Measurements from ENCODE around the gene PBX1.
"Not testable (repeated sequence)": the region's sequence is repeated elsewhere in the genome, so short reads cannot be mapped to it uniquely, and the experiment has no call there.

Gene PBX1

DNA sequence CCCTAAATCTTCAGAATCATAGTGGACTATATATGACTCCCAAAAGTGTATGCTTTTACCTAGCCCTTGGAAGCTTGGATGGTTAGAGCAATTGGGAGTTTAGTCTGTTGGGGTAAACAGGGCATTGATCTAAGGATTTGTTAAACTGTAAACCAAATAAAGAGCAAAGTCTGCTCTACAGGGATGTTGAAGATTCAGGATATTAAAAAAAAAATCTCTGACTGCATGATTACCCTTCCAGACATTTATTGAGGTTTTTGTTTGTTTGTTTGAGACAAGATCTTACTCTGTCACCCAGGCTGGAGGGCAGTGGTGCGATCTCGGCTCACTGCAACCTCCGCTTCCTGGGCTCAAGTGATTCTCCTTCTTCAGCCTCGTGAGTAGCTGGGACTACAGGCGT, 31.6 kb downstream of the PBX1 start:
- DNase-seq (ENCODE audit: low read depth in 2 of 2): no peak

DNA sequence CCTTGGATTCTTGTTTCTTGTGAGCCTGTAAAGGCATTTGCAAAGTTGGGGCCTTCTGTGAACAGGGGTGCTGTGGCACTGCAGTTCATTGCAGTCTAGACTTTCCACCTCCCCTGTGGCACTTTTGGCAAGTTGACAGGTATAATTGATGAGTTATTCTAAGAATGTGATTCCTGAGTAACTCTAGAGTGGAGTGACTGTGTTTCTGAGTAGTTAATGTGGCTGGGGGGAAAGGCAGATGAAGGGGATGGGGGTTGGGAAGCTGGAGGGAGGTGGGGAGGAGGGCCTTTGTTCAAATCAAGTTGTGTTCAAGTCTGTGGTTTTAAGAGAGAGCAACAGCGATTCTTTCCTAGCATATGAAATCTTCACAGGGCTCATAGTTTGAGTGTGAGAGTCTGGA, 32.9 kb downstream of the PBX1 start:
- no peak for DNase-seq (ENCODE audit: low read depth in 2 of 2)

- no peak for DNase-seq (ENCODE audit: low read depth in 2 of 2)
These were observed 33.6 kb downstream of the PBX1 start for GRCh38 chr1:164592634-164593033.

DNA sequence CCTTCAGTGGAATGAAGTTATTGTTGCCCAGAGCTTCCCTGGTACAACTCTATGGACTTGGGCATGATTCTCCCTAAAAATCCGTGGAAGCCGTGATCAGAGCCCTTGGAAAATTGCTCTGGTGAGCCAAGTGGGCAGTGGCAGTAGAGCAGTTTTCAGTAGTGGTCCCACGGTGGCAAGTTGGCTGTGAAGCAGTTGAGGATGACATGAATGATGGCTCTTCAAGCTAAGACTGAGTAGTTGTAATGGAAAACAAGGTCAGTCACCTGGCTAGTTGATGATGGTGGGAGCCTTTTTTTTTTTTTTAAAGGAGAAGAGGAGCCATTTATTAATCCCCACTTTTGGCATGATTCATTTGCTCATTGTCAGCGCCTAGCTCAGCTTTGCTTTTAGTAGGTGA, 36.2 kb downstream of the PBX1 start:
- no peak for DNase-seq (ENCODE audit: low read depth in 2 of 2)

- no peak for DNase-seq (ENCODE audit: low read depth in 2 of 2)
These were observed 37.2 kb downstream of the PBX1 start for GRCh38 chr1:164596172-164596571.

GRCh38 chr1:164598719-164599118, 39.7 kb downstream of the PBX1 start:
- no peak for DNase-seq (ENCODE audit: low read depth in 2 of 2)

GRCh38 chr1:164599272-164599671, 40.3 kb downstream of the PBX1 start:
- no peak for DNase-seq (ENCODE audit: low read depth in 2 of 2)

DNA sequence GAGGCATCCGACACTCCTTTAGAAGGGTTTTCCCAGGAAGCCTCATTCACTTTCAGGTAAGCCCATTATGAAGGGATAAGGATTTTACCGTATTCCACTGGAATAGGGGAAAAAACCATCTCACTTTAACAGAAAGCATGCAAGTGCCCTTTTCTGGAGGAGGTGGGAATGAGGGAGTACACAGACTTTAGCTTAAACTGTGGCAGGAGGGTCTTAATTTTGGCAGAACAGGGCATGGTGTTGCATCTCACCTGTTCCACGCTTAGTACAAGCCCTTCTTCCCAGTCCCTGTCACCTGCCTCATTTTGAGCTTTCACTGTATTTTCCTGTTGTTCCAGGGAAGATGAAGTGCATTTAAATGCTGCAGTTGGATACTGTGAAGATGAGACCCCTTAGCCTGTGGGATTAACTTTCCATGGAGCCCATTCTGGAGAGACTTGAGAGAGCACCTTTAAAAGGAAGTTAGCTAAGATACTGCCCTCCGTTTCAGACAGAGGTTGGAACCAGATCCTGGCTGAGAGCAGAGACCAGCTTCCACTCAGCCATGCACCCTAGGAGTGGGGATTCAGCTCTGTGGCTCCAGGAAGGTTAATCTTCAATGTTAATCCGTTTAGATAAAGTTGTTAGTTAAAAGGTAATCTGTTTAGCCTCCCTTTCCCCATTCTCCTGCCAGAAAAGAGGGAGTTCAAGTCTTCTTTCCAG, 42.6 kb downstream of the PBX1 start:
- no peak for DNase-seq (ENCODE audit: low read depth in 2 of 2)

DNA sequence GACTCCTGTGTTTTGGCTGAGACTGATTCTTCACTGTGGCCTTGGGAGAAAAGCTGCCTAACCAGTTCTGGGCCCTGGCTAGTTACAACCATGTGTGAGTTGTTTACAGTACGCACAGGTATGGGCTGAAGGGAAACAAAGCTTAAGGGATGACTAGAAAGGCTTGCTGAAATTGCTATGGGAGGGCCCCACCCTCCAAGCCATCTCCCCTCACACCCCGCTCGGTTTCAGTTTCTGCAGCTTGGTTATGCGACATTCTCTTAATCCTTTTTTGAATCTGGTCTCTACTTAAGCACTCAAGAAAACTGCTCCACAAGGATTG, 43.1 kb downstream of the PBX1 start:
- DNase-seq (ENCODE audit: low read depth in 2 of 2): no peak

GRCh38 chr1:164602480-164603093, 43.6 kb downstream of the PBX1 start:
- DNase-seq (ENCODE audit: low read depth in 2 of 2): no peak

- DNase-seq (ENCODE audit: low read depth in 2 of 2): not testable (repeated sequence)
These were observed 44.8 kb downstream of the PBX1 start for GRCh38 chr1:164603805-164604204.

- no peak for DNase-seq (ENCODE audit: low read depth in 2 of 2)
These were observed 45.6 kb downstream of the PBX1 start for GRCh38 chr1:164604541-164604940.

- DNase-seq (ENCODE audit: low read depth in 2 of 2): no peak
These were observed 46.5 kb downstream of the PBX1 start for GRCh38 chr1:164605254-164606091.

- no peak for DNase-seq (ENCODE audit: low read depth in 2 of 2)
These were observed 48.4 kb downstream of the PBX1 start for GRCh38 chr1:164607351-164607750.

DNA sequence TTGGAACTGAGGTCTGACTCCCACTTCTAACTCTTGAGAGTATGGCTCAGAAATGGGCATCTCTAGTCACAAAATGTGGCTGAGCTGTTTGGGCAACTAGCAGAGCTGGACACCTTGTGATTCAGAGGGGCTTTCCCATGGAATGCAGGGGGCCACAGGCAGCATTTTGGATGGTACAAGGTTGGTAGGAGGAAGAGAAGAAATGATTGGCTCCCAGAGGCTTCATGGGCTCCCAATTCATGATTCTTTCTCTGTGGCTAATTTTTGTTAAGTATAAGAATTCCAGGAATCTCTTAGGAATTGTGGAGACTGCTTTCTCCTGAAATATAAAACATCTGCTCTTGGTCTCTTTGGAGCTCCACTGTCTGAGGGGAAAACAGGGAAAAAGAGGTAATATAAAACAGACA, 49.7 kb downstream of the PBX1 start:
- DNase-seq (ENCODE audit: low read depth in 2 of 2): no peak

DNA sequence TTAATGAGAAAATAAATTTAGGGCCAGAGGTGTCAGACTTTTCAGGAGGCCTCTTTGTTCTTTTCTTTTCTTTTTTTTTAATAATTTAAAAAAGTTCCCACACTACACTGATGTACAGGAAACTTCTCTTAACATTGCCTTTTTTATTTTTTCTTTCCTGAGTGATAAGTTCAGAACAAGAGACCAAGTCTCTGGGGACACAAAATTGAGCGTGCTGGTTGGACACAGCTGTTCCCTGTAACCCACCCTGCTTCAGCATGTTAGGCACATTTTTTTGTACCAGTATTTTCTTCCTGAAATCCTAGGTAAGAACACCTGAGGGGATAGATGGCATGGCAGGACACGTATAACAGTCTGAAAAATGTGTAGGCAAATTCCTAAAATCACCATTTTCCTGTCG, 50.1 kb downstream of the PBX1 start:
- DNase-seq (ENCODE audit: low read depth in 2 of 2): no peak

DNA sequence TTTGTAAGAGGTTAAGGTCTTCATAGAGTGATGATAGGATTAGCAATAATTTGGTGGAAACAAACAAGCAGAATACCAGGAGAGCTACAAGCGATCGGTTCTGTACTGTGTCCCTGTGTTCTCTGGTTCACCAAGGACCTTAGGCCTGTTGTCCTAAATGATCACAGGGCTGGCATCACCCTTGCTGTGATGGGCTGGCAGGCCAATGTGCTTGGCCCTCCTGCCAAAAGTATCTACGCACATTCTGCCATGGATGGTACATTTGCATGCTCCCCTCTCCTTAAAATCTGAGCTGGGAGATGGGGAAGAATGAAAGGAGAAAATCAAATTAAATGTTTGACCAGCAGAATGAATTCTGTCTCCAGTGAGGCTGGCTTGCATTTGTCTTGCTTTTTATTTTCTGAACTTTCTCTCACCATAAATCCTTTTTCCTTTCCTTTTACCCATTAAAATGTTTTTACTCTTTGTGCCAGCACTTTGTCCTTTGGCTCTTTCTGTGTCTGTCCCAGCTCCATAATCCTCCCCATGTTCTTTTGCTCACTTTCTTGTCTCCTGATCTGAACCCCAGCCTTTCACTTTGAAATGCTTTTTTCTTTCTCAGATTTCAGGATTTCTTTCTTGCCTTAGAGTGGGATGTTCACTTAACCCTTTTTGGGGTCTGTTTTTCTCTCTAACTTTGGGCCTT, 51.7 kb downstream of the PBX1 start:
- no peak for DNase-seq (ENCODE audit: low read depth in 2 of 2)

DNA sequence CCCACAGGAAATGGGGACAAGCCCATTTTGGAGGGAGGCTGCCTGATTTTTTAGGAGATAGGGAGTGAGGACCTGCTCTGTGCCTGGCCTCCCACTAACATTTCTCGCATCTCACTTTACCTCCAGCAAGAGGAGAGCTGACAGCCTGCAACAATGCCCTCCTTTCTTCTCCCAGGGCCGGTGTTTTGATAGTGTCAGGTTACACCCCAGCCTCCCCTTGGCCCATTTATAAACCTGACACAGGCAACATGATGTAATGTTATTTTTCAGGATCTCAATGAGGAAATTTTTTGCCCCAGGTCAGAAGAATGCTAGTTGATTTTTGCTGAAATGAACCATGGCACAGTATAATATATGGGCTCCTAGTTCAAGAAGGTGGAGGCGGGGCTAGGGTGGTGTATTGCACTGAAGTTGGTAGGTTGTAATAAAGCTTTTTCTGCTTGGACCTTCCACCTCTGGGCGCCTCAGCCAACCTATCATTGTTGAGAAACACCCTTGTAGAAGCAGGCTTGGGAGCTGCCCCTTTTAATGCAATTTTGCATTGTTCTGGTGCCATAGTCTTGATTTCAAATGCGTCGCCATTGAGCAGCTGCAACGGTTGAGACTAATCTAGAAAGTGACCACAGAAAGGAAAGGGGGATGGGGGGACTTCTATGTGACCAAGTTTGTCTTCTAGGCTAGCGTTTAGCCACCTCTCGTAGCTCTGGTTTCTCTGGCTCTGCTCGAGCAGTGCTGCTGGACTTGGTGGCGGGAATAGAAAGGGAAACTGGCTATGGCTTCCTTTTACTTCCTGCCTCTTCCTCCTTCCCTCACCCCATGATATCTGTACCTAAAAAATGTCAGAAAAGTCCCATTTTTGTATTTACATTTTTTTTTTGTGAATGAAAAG, 53.0 kb downstream of the PBX1 start:
- no peak for DNase-seq (ENCODE audit: low read depth in 2 of 2)

DNA sequence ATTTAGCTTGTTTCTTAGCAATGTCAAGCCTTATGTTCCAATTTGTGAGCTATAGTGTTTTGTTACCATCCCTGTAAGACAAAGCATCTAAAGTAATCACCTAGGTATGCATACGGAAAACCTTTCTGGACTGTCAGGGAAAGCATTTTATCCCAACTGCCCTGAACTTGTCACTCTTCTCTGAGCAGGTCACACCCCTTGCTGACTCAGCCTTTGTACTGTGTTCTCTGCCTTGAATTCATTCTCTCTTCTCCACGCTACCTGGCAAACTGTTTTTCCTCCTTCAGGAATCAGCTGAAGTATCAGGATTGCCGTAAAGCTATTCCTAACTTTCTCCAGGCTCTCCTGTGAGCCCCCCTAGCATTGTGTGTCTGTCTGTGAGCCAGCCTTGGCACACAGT, 54.2 kb downstream of the PBX1 start:
- no peak for DNase-seq (ENCODE audit: low read depth in 2 of 2)

- DNase-seq (ENCODE audit: low read depth in 2 of 2): no peak
These were observed 55.3 kb downstream of the PBX1 start for GRCh38 chr1:164614316-164614715.

DNA sequence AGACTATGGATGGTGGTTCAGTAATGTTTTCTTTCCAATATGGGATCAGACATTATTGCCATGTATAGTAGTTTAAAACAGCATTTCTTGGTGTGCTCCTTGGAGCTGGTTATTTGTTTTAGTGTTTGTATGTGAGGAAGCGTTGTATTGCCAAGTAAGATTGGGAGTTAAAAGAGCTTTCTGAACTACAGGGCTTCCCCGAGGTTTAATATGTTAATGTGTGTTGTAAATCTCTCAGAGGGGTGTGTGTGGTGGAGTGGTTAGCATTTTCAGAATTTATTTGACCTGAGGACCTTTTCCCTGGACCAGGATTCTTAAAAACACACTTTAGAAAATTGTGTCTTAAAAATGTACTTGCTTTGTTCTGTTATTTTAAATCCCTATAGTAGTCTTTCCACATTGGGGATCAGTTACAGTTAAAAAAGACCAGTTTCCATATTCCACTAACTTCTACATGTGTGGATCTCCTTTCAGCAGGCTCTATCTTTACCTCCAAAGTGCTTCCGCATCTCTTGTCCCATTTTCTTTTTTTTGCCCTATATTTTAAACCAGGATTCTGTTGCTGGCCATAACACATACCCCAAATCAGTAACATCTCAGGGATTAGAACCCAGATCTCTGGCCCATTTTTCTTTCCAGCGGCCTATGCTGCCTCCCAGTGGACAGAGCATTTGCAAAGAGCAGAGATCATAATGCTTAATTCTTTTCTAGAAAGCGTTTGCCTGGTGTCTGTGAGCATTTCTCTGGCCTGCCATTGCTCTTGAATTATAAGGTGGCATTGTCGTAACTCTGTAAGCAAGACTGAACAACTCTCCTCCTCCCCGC, 58.6 kb downstream of the PBX1 start:
- DNase-seq (ENCODE audit: low read depth in 2 of 2): no peak

All from stimulated activated CD4-positive, alpha-beta T cell treated with anti-CD3 and anti-CD28 coated beads, Interleukin-4, amount 100 ng/mL, for 48 hours (primary cell).